Hepatic stellate cell (primary cell): ENCODE data around the gene ADAMTS16.

Experiments
- DNase-seq: peaks from one replicate; pipeline ENCODE4 v3.0.0; 2011; ENCODE audit warnings: low spot score

Gene ADAMTS16

DNA sequence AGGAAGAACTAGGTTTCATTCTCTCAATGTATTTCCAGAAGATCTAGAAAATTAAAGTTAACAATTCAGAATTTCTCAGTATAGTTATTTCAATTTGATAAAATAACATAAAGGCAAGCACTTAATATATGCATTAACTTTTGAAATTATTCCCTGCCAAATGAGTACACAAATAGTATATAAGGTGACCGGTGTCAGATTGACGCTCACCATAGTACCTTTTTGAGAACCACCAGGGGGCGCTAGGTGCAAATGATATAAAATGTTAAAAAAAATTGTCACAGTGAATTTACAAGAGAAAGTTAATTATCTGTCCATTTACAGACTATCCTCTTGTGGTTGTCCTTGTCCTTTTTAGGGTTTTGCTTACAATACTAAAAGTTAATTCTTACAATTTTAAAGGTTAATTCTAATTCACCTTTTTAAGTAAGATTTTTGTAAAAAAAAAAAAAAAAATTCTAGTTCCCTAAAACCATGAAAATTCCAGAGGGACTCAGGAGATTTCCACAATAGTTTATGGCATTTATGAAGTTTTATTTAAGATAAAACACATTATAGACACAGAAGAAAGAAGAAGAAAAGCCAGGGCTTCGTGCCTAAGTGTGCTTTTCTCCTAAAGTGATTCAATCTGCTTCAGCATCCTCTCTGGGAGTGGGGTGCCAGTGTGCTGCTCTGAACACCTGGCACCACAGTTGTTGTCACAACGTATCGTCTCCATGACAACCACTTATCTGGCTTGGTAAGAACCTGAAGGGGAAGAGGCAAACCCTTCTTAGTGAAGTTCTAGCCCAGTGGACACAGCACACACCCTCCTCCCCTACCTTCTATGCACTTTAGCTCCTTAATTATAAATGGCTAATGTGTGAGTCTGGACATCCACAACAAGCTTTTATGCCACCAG, 1.7 kb downstream of the ADAMTS16 start:
- DNase-seq, result peak; percentile 28

- DNase-seq, result no peak
These were observed 4.3 kb downstream of the ADAMTS16 start for GRCh38 chr5:5144441-5144840.

DNA sequence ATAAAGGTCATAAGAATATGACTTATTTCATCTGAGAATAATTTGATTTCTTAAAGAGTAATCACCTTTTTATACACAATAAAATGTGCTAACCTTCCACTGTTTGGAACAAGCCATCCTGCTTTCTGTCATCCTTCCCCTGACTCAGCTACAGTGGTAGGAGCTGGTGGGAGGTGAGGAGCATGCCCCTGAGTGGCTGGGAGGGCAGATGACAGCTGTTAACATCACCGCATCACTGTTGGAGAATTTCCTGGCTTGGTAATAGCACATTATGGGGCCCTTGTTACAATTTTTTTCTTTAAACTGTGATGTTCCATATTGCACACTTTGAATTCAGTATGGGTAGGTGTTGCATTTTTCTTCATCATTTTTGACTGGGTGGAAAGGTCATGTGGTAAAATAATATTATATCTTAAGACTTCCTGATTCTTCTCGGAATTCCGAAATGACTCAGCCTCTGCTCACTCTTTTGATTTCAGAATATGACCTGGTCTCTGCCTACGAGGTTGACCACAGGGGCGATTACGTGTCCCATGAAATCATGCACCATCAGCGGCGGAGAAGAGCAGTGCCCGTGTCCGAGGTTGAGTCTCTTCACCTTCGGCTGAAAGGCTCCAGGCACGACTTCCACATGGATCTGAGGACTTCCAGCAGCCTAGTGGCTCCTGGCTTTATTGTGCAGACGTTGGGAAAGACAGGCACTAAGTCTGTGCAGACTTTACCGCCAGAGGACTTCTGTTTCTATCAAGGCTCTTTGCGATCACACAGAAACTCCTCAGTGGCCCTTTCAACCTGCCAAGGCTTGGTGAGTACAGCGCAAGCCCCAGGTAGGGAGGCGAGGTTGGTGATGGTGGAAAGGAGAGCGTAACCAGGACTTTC, 5.8 kb downstream of the ADAMTS16 start:
- no peak for DNase-seq

GRCh38 chr5:5146530-5147160, 6.5 kb downstream of the ADAMTS16 start:
- no peak for DNase-seq

DNA sequence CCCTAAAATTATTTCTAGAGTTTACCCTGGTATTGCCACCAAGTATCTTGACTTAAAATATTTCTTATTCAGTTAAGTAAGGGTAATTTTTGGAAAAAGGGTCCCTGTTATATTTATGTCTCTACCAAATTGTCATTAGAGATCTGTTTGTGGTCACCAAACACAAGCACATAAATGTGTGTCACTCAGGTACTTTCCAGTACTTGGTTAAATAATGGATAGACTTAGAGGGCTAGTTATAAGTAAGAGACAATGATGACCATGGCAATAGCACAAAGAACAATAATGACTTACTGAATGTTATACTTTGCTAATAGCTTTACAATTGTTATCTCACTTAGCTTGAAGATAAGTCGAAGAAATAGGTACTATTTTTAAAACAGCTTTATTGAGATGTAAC, 9.0 kb downstream of the ADAMTS16 start:
- no peak for DNase-seq

DNA sequence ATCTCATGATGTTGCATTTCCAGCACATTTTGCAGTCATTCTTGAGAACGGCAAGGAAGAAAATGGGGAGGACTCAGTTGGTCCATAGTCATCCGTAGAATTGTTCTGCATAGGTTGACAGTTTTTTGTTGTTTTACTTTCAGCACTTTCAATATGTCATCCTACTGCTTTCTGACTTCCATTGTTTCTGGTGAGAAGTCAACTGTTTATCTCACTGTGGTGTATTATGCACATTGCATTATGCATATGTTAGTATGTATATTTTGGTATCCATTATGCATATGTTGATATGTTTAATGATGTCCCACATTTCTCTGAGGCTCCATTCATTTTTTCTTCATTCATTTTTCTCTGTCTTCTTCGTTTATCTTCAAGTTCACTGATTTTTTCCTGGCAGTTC, 10.5 kb downstream of the ADAMTS16 start:
- DNase-seq, result no peak

- no peak for DNase-seq
These were observed 14.6 kb downstream of the ADAMTS16 start for GRCh38 chr5:5154733-5155132.

DNA sequence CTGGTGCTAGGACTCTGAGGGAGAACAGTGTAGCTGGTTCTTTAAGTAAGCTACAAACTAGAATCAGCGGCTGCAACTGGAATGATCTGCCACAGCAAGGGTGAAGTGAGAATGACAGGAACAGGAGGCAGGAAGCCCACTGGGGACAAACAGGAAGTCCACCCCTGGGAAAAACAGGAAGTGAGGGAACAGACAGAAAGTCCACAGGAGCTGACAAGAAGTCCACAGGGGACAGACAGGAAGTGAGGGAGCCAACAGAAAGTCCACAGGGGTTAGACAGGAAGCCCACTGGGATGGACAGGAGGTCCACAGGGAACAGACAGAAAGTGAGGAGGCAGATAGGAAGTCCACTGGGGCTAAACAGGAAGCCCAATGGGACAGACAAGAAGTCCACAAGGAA, 15.5 kb downstream of the ADAMTS16 start:
- DNase-seq, result no peak

- DNase-seq, result no peak
These were observed 16.4 kb downstream of the ADAMTS16 start for GRCh38 chr5:5156471-5157082.

DNA sequence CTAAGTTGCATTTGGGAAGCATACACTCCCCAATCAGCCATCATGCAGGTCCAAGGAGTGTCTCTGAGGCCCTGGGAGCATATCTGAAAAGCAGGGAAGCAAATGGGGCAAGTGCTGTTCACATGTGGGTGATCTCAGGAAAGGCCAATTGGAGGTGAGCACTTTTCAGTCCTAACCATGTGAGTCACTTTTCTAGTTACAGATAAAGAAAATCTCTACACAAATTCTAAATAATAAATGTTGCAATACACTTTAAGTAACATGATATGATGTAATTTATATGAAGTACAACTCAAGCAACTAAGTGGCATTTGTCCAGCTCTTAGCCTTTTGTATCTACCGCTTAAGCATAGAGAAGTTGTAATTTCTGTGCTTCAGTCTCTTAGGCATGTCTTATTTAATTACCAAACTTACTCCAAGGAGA, 18.4 kb downstream of the ADAMTS16 start:
- no peak for DNase-seq

GRCh38 chr5:5159282-5160103, 19.4 kb downstream of the ADAMTS16 start:
- no peak for DNase-seq

DNA sequence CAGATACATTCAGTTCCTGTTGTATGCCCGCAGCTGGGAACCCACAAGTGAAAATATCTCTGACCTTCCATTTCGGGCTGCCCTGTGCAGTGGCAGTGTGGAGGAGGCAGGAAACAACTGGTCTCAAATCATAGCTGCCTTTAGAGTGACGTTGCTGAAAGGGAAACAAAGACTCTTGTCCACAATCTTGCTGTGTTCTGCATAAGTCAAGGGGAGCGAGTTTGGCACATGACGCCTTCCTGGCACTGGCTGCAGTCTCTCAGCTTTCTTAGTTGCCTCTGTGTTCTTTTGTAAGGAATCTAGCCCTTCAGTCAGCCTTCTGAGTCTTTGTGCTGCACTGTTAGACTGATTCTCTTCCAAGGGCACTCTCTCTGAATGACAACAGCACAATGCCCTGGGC, 24.0 kb downstream of the ADAMTS16 start:
- no peak for DNase-seq

GRCh38 chr5:5165541-5166002, 25.4 kb downstream of the ADAMTS16 start:
- DNase-seq, result no peak

DNA sequence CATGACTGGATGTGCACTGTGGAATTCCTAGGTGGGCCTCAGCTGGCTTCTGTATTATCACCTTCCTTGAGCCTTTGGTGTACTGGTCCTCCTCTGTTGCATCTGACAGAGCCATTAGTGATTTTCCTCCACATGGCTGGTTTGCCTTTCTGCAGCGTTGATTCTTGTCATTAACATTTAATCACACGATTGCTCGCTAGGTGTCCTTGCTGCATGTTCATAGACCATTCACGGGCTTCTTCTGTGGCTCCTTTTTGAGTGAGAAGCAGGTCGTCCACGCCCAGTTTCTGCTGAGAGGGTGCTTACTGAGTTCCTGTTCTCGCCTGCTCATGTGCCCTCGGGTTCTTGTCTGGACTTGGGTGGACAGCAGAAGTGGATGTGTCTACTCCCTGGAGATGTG, 29.3 kb downstream of the ADAMTS16 start:
- DNase-seq, result no peak

DNA sequence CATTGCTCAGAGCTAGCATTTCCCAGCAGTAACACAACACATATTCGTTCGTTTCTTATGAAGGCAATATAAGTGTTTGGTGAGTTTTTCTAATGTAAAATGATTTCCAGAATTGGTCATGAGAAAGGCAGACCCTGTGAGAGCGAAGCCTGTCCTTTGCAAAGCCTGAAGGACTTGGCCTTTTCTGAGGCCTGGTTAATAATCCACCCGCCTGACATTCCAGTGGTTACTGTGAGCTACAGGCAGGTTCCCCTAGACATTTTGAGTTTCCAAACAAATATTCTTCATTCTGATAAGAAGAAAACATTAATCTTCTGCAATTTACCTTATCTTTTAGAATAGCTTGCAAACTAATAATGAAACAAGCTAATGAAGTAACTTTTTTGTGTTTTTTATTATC, 38.0 kb downstream of the ADAMTS16 start:
- DNase-seq, result no peak

DNA sequence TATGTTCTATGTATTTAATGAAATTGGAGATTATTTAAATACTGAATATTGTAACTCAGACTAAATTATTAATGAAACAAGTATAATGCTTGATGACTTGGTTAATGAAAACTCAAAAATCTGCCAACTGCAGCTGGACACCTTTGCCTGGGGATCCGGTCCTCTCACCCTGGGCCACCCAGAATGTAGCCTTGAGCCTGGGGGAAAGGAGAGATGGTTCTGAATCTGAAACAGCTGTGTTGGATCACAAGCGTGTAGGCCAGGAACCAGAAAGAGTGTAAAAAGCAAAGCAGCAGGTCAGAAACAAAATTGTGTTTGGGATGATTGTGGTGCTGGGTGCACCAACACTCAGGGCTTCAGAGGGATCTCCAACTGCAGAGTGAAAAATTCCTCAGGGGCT, 38.5 kb downstream of the ADAMTS16 start:
- no peak for DNase-seq

DNA sequence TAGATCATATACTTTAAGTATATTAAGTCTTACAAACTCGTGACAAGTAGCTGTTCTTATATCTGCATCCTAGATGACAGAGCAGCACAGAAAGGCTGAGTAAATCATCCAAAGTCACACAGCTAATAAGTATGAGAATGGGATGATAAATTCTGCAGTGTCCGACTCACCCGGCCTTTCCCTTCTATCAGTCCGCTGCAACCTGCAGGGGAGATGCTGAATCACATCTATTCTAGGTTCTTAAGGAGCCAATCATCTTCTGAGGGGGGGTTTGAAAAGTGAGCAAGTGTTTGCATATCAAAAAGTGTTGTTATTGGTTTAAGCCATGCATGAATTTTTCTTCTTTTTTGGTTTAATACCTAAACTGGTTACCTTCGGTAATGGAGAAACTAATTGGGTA, 38.9 kb downstream of the ADAMTS16 start:
- DNase-seq, result no peak

DNA sequence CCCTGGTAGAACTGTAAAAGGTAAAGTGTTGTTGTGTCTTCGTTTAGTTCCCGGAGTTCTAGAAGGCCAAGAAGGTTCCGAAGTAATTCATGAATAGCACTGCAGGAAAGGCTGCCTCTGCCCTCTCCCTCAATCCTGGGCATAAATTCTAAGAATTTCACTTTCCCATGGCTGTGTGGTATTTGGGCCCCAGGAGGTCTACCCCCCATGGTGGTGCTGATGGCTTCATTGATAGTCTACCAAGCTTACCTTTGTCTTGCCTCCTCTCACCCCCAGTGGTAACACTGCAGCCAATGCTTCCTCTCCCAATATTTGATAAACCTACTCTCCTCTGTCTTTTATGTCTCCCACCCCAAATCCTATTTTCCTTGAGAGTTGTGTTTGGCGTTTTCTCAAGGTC, 39.5 kb downstream of the ADAMTS16 start:
- no peak for DNase-seq

DNA sequence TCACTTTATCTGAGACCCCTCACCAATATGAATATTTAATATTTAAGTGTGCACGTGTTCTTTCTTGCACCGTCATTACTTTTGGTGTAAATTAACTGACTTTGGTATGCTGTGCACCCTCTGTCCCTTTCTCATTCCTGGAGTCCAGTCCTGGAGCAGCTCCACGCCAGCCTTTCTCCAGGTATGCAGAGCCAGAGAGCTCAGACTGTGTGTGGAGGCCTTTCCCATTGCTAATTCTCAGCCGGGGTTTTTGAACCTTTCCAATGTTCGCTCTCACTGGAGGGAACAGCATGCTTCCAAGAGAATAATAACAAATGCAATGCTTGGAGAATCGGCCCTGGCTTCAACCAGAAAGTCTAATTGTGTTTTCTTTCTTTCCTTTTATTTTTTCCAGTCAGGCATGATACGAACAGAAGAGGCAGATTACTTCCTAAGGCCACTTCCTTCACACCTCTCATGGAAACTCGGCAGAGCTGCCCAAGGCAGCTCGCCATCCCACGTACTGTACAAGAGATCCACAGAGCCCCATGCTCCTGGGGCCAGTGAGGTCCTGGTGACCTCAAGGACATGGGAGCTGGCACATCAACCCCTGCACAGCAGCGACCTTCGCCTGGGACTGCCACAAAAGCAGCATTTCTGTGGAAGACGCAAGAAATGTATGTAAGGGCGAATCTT, 41.7 kb downstream of the ADAMTS16 start:
- no peak for DNase-seq

GRCh38 chr5:5182508-5183188, 42.5 kb downstream of the ADAMTS16 start:
- DNase-seq, result no peak
